ENCODE measurements around the gene CDC42BPB.

The CDC42BPB gene

GRCh38 chr14:102984336-102985102 lies 72.8 kb downstream of the CDC42BPB start:
- DNase-seq: no peak

DNA sequence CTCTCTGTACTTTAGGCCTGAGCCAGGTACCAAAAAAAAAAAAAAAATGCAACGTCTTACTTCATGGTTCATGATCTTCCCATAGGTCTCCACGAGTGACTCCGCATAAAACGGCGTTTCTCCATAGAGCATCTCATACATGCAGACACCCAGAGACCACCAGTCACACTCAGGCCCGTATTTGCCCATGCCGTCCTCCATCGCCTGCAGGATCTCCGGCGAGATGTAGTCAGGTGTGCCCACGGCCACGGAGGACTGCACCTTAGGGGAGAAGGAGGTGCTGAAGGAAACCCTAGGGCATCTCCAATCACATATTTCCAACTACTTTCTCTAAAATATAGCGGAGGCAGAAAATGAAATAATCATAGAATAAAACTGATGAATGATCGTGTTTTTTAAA lies 73.9 kb downstream of the CDC42BPB start:
- no peak for DNase-seq

- DNase-seq: no peak
These were observed 74.4 kb downstream of the CDC42BPB start for GRCh38 chr14:102982852-102983470.

- no peak for DNase-seq
These were observed 76.9 kb downstream of the CDC42BPB start for GRCh38 chr14:102980409-102980810.

GRCh38 chr14:102979406-102979805 lies 77.9 kb downstream of the CDC42BPB start:
- DNase-seq: no peak

GRCh38 chr14:102977475-102977874 lies 79.9 kb downstream of the CDC42BPB start:
- DNase-seq: no peak

GRCh38 chr14:102975662-102976061 lies 81.7 kb downstream of the CDC42BPB start:
- no peak for DNase-seq

GRCh38 chr14:102973706-102974285 lies 83.6 kb downstream of the CDC42BPB start:
- no peak for DNase-seq

DNA sequence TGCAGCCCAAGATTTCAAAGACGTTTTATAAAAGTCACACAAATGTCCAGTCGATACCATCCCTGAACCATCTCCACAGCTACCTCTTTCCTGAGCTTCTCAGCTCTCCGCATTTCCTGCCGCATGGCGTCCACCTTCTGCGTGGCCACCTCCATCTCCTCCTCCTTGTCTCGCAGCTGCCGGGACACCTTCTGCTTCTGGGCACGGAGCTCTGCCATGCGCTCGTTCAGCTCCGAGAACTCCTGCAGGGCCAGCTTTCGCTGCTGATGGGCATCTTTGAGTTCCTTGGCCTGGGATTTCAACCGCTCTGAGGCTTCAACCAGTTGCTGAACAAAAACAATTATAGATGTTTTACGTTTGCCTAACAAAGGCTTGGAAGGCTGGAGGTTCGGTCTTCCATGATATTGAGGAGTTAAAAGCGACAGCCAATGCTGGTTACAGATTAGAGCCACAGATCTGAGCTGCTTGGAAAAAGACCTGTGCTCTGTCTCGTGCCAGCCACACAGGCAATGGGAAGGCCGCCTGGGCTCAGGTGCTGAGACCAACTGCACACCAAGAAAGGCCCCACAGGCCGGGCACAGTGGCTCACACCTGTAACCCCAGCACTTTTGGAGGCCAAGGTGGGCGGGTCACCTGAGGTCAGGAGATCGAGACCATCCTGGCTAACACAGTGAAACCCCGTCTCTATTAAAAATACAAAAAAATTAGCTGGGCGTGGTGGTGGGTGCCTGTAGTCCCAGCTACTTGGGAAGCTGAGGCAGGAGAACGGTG lies 85.3 kb downstream of the CDC42BPB start:
- DNase-seq: no peak

DNA sequence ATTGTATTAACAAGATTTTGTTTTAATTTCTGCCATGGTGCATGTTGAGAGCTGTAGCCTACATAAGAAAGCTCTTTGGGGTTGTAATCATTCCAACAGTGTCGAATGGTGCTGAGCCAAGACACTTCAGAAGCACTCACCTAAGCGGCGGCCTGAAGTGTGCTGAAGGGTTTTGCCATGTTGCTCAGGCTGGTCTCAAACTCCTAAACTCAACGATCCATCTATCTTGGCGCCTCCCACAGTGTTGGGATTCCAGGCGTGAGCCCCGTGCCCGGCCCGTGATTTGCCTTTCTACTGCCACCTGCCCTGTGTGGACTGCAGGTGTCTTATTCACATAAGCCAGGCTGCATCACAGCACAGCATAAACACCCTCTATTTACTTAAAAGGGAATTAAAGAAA lies 86.0 kb downstream of the CDC42BPB start:
- no peak for DNase-seq

GRCh38 chr14:102970496-102970895 lies 86.9 kb downstream of the CDC42BPB start:
- no peak for DNase-seq

DNA sequence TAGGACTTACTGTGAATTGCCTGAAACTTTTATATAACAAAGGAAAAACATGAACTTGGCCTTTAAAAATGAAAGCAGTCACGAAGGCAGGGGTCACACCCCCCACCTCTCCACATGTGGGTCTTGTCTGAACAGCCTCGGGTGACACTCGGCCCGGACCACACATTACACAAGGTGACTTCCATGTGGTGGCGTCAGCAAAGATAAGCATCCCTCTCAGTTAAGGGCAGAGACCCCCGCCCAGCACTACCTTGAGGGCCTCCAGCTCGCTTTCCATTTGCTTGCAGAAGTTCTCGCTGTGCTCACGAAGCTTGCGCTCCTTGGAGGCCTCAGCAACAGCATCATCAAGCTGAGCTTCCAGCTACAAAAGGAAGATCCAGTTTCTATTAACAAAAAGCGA lies 87.4 kb downstream of the CDC42BPB start:
- DNase-seq: no peak

- no peak for DNase-seq
These were observed 88.1 kb downstream of the CDC42BPB start for GRCh38 chr14:102969060-102969791.

DNA sequence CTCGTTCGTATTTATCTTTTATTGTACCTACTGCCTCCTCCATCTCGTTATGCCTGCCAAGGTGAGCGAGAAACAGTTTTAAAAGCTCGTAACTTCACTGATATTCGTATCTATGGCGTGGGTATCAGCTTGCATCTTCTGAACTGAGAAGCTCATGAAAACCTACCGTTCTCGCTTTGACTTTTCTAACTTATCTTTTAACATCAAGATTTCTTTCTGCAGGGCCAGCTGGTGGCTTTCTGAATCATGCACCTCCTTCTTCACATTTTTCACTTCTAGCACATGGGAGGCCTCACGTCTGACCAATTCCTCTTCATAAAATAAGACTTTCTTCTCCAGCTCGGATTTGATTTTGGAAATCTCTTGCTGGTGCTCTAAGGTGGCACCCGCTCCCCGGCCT lies 89.0 kb downstream of the CDC42BPB start:
- peak in 1 of 5 experiments; percentile 76 for DNase-seq

DNA sequence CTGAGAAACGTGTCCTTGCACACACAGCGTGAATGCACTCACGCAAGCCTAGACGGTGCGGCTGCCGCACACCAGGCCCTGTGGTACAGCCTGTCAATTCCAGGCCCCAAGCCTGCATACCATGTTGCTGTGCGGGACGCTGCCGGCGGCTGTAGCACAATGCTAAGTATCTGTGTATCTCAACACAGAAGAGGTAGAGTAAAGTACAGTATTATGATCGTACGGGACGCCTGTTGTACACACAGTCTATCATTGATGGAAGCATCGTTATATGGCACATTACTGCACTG lies 89.9 kb downstream of the CDC42BPB start:
- DNase-seq: no peak

DNA sequence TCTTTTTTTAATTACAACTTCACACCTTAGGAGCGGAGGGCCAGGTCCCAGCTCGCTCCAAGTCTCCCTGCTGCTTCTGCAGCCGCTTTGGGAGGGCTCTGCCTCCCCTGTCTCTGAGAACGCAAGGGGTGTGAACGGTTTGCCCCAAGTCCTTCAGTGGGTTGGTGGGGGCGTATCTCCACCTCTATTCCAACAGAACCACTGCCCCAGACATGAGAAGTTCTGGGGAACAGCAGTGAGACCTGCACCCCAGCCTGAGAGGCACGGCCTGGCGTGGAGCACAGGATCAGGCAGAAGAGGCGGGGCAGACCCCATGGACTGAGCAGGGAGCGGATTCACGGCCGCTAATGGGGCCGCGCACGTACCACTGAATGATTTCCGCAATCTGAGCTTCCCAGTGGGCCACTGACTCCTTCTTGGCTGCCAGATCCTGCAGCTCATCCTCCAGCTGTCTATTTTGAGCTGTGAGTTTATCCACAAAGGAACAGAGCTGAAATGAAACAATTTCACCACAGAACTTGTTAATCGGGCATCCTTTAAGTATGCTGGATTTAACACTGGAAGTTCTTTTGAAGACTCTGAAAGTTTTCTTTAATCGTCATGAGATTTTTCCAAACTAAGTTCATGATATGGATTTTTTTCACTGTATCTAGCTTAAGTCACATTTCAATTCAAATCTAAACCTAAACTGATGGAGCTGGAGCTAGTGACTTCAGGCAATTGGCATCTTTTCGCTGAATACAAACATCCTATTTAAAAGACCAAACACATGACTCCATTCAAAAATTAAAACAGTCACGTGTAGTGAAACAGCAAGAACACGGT lies 90.5 kb downstream of the CDC42BPB start:
- DNase-seq: no peak

GRCh38 chr14:102965971-102966655 lies 91.2 kb downstream of the CDC42BPB start:
- DNase-seq: no peak

- DNase-seq: no peak
These were observed 92.1 kb downstream of the CDC42BPB start for GRCh38 chr14:102965282-102965681.

GRCh38 chr14:102964152-102964730 lies 93.1 kb downstream of the CDC42BPB start:
- no peak for DNase-seq

- DNase-seq: no peak
These were observed 95.2 kb downstream of the CDC42BPB start for GRCh38 chr14:102962111-102962627.

DNA sequence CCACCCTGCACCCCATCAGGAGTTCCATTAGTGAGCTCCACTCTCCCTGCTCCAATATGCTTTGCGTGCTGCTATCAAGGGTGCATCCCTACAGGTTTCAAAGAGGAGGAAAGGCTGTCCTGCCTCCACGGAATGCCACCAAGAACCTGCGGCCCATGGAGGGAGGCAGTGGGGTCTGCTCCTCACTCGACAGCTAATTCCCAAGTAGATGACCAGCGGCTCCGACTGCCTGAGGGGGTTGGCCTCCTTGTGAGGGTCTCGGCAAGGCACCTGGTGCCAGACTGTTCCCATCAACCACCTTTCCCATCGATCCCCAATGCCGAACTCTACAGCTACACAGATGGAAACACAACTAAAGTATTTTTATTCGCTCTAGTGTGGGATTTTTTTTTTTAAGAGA lies 98.9 kb downstream of the CDC42BPB start:
- no peak for DNase-seq

Data from T-helper 2 cell (primary cell).